ENCODE results near the gene ORC5. TPM values are rescaled to one million over a fixed set of nuclear protein-coding genes. Genes with fewer than 3 reads are reported as not detected.

ORC5 gene
- total and polyA plus RNA-seq, 2 of the 13 experiments (the other 11 are each of a cell fraction or from before 2014, with no cell fraction given): 4.8 to 18.8 TPM

DNA sequence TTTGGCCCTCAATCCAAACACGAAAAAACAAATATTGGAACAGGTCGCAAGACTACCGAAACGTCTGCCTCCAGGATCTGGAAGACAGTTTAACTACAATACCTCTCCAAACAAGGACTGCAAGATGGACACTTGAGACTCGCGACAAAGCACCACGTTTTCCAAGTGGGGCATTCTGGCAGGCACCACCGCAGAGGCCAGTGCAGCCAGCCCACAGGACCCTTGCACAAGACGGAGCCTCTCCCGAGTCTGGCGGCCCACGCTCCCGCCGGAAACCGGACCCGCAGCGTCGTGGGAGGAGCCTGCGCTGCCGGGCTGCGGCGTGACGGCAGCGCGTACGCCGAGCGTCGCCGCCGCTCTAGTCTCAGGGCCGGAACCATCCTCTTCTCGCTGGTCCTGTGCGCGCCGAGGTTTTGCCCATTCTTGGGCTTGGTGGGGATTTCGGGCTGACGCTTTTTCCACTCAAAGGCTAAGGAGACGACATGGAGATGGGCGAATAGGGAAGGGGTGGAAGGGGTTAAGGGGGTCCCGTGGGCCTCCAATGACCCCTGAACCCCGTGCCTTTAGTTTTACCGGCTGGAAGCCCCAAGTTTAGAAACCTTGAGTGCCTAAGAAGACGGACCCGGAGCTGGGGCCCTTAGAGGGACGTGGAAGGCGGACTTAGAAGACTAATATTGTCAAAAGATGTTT, at the start of gene ORC5 (continued):
- TF ChIP-seq, protein P1, sequence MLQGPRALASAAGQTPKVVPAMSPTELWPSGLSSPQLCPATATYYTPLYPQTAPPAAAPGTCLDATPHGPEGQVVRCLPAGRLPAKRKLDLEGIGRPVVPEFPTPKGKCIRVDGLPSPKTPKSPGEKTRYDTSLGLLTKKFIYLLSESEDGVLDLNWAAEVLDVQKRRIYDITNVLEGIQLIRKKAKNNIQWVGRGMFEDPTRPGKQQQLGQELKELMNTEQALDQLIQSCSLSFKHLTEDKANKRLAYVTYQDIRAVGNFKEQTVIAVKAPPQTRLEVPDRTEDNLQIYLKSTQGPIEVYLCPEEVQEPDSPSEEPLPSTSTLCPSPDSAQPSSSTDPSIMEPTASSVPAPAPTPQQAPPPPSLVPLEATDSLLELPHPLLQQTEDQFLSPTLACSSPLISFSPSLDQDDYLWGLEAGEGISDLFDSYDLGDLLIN (CRISPR knock-in tag; IDR thresholded peaks at IDR 0.05; ENCODE audit: borderline replicate concordance): no peak
- TF ChIP-seq ZFP37 (CRISPR knock-in tag; IDR thresholded peaks at IDR 0.05; ENCODE audit: borderline replicate concordance) (no peak), RNF2 (conservative IDR thresholded peaks at IDR 0.05; ENCODE audit: low read depth) (no peak), ZFP82 (CRISPR knock-in tag; IDR thresholded peaks at IDR 0.05; ENCODE audit: borderline replicate concordance) (no peak; the same call in 1 of the 2 replicates), ZFX (CRISPR knock-in tag; IDR thresholded peaks at IDR 0.05; ENCODE audit: low read depth) (peak; percentile 90), HDAC1 (CRISPR knock-in tag; IDR thresholded peaks at IDR 0.05) (peak; percentile 86), ZSCAN20 (CRISPR knock-in tag; IDR thresholded peaks at IDR 0.05; ENCODE audit: borderline replicate concordance) (no peak), SIN3B (IDR thresholded peaks at IDR 0.05; ENCODE audit: low read length) (no peak), MEF2D (CRISPR knock-in tag; IDR thresholded peaks at IDR 0.05) (no peak), MTA3 (CRISPR knock-in tag; IDR thresholded peaks at IDR 0.05) (no peak), STAT5B (CRISPR knock-in tag; IDR thresholded peaks at IDR 0.05) (no peak)
- TF ChIP-seq, protein P2, sequence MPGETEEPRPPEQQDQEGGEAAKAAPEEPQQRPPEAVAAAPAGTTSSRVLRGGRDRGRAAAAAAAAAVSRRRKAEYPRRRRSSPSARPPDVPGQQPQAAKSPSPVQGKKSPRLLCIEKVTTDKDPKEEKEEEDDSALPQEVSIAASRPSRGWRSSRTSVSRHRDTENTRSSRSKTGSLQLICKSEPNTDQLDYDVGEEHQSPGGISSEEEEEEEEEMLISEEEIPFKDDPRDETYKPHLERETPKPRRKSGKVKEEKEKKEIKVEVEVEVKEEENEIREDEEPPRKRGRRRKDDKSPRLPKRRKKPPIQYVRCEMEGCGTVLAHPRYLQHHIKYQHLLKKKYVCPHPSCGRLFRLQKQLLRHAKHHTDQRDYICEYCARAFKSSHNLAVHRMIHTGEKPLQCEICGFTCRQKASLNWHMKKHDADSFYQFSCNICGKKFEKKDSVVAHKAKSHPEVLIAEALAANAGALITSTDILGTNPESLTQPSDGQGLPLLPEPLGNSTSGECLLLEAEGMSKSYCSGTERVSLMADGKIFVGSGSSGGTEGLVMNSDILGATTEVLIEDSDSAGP (CRISPR knock-in tag; IDR thresholded peaks at IDR 0.05; ENCODE audit: borderline replicate concordance): peak; percentile 89; the same call in 1 of the 2 replicates
- TF ChIP-seq, protein P3, sequence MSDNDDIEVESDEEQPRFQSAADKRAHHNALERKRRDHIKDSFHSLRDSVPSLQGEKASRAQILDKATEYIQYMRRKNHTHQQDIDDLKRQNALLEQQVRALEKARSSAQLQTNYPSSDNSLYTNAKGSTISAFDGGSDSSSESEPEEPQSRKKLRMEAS (IDR thresholded peaks at IDR 0.05): peak; percentile 78
- TF ChIP-seq, protein P4, sequence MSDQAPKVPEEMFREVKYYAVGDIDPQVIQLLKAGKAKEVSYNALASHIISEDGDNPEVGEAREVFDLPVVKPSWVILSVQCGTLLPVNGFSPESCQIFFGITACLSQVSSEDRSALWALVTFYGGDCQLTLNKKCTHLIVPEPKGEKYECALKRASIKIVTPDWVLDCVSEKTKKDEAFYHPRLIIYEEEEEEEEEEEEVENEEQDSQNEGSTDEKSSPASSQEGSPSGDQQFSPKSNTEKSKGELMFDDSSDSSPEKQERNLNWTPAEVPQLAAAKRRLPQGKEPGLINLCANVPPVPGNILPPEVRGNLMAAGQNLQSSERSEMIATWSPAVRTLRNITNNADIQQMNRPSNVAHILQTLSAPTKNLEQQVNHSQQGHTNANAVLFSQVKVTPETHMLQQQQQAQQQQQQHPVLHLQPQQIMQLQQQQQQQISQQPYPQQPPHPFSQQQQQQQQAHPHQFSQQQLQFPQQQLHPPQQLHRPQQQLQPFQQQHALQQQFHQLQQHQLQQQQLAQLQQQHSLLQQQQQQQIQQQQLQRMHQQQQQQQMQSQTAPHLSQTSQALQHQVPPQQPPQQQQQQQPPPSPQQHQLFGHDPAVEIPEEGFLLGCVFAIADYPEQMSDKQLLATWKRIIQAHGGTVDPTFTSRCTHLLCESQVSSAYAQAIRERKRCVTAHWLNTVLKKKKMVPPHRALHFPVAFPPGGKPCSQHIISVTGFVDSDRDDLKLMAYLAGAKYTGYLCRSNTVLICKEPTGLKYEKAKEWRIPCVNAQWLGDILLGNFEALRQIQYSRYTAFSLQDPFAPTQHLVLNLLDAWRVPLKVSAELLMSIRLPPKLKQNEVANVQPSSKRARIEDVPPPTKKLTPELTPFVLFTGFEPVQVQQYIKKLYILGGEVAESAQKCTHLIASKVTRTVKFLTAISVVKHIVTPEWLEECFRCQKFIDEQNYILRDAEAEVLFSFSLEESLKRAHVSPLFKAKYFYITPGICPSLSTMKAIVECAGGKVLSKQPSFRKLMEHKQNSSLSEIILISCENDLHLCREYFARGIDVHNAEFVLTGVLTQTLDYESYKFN (CRISPR knock-in tag; conservative IDR thresholded peaks at IDR 0.05): peak; percentile 33; the same call in 1 of the 2 replicates
- TF ChIP-seq, protein P5, sequence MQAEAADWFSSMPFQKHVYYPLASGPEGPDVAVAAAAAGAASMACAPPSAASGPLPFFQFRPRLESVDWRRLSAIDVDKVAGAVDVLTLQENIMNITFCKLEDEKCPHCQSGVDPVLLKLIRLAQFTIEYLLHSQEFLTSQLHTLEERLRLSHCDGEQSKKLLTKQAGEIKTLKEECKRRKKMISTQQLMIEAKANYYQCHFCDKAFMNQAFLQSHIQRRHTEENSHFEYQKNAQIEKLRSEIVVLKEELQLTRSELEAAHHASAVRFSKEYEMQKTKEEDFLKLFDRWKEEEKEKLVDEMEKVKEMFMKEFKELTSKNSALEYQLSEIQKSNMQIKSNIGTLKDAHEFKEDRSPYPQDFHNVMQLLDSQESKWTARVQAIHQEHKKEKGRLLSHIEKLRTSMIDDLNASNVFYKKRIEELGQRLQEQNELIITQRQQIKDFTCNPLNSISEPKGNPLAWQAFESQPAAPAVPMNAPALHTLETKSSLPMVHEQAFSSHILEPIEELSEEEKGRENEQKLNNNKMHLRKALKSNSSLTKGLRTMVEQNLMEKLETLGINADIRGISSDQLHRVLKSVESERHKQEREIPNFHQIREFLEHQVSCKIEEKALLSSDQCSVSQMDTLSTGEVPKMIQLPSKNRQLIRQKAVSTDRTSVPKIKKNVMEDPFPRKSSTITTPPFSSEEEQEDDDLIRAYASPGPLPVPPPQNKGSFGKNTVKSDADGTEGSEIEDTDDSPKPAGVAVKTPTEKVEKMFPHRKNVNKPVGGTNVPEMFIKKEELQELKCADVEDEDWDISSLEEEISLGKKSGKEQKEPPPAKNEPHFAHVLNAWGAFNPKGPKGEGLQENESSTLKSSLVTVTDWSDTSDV (CRISPR knock-in tag; IDR thresholded peaks at IDR 0.05): 0 out of 2 replicates have a peak, but pooled peaks have one; percentile 54

Measured in HepG2 (cell line).